ENCODE results near the gene CBLN3.
A peak's percentile ranks its signal among the peaks of the same experiment; 100 is the strongest.
"Not testable (repeated sequence)": the region's sequence is repeated elsewhere in the genome, so short reads cannot be mapped to it uniquely, and the experiment has no call there.

Gene CBLN3

GRCh38 chr14:24429395-24430142 is at the start of gene CBLN3, which contains the start of gene KHNYN:
Gene CBLN3 (minus strand): TSS chr14:24429668. CDS start chr14:24429054, 614 bp downstream.
Gene KHNYN (plus strand): TSS chr14:24429954. CDS start chr14:24430731, 777 bp downstream.
- DNase-seq (ENCODE audit: low spot score): peak; percentile 83

GRCh38 chr14:24475261-24475660 is 45.8 kb upstream of the CBLN3 start:
- no peak for DNase-seq (ENCODE audit: low spot score)

GRCh38 chr14:24473211-24473610 is 43.7 kb upstream of the CBLN3 start:
- no peak for DNase-seq (ENCODE audit: low spot score)

GRCh38 chr14:24470450-24470849 is 41.0 kb upstream of the CBLN3 start:
- not testable (repeated sequence) for DNase-seq (ENCODE audit: low spot score)

- no peak for DNase-seq (ENCODE audit: low spot score)
Measured at GRCh38 chr14:24465805-24466204, 36.3 kb upstream of the CBLN3 start.

GRCh38 chr14:24465368-24465767 is 35.9 kb upstream of the CBLN3 start:
- DNase-seq (ENCODE audit: low spot score): no peak

GRCh38 chr14:24463884-24464785 is 34.7 kb upstream of the CBLN3 start:
- DNase-seq (ENCODE audit: low spot score): no peak

GRCh38 chr14:24463017-24463883 is 33.8 kb upstream of the CBLN3 start:
- no peak for DNase-seq (ENCODE audit: low spot score)

- DNase-seq (ENCODE audit: low spot score): no peak
Measured at GRCh38 chr14:24461336-24461735, 31.9 kb upstream of the CBLN3 start.

- DNase-seq (ENCODE audit: low spot score): no peak
Measured at GRCh38 chr14:24459331-24459730, 29.9 kb upstream of the CBLN3 start.

- no peak for DNase-seq (ENCODE audit: low spot score)
Measured at GRCh38 chr14:24458736-24459135, 29.3 kb upstream of the CBLN3 start.

GRCh38 chr14:24456980-24457379 is 27.5 kb upstream of the CBLN3 start:
- no peak for DNase-seq (ENCODE audit: low spot score)

GRCh38 chr14:24450828-24451227 is 21.4 kb upstream of the CBLN3 start:
- DNase-seq (ENCODE audit: low spot score): not testable (repeated sequence)

- no peak for DNase-seq (ENCODE audit: low spot score)
Measured at GRCh38 chr14:24443053-24443665, 13.7 kb upstream of the CBLN3 start.

- DNase-seq (ENCODE audit: low spot score): peak; percentile 100
Measured at GRCh38 chr14:24442240-24443052, 13.0 kb upstream of the CBLN3 start, which contains the start of gene SDR39U1. Gene SDR39U1 (minus strand): TSS chr14:24442776. CDS start chr14:24442769, 7 bp downstream.

GRCh38 chr14:24441904-24442239 is 12.4 kb upstream of the CBLN3 start:
- no peak for DNase-seq (ENCODE audit: low spot score)

- DNase-seq (ENCODE audit: low spot score): no peak
Measured at GRCh38 chr14:24441485-24441884, 12.0 kb upstream of the CBLN3 start.

GRCh38 chr14:24440606-24441399 is 11.3 kb upstream of the CBLN3 start:
- no peak for DNase-seq (ENCODE audit: low spot score)

- DNase-seq (ENCODE audit: low spot score): no peak
Measured at GRCh38 chr14:24439830-24440605, 10.6 kb upstream of the CBLN3 start.
